ENCODE results near the gene HAUS3.
"Not testable (repeated sequence)": the region's sequence is repeated elsewhere in the genome, so short reads cannot be mapped to it uniquely, and the experiment has no call there.

Gene HAUS3

GRCh38 chr4:2220016-2220630, 21.8 kb downstream of the HAUS3 start:
- DNase-seq (ENCODE audit: low read depth in 2 of 2) = peak; percentile 55 to 61

- no peak for DNase-seq (ENCODE audit: low read depth in 2 of 2)
These were observed 22.6 kb downstream of the HAUS3 start for GRCh38 chr4:2219233-2219760.

GRCh38 chr4:2218436-2218835, 23.5 kb downstream of the HAUS3 start:
- no peak for DNase-seq (ENCODE audit: low read depth in 2 of 2)

- DNase-seq (ENCODE audit: low read depth in 2 of 2) = no peak
These were observed 24.2 kb downstream of the HAUS3 start for GRCh38 chr4:2217726-2218125.

GRCh38 chr4:2212831-2213230, 29.1 kb downstream of the HAUS3 start:
- no peak for DNase-seq (ENCODE audit: low read depth in 2 of 2)

- not testable (repeated sequence) for DNase-seq (ENCODE audit: low read depth in 2 of 2)
These were observed 39.1 kb downstream of the HAUS3 start for GRCh38 chr4:2202789-2203188.

- no peak for DNase-seq (ENCODE audit: low read depth in 2 of 2)
These were observed 47.4 kb downstream of the HAUS3 start for GRCh38 chr4:2194496-2194895.

GRCh38 chr4:2193326-2193725, 48.6 kb downstream of the HAUS3 start:
- no peak for DNase-seq (ENCODE audit: low read depth in 2 of 2)

GRCh38 chr4:2186865-2187172, 55.1 kb downstream of the HAUS3 start:
- DNase-seq (ENCODE audit: low read depth in 2 of 2) = no peak

- no peak for DNase-seq (ENCODE audit: low read depth in 2 of 2)
These were observed 55.6 kb downstream of the HAUS3 start for GRCh38 chr4:2186133-2186864.

- no peak for DNase-seq (ENCODE audit: low read depth in 2 of 2)
These were observed 58.5 kb downstream of the HAUS3 start for GRCh38 chr4:2183394-2183793.

- DNase-seq (ENCODE audit: low read depth in 2 of 2) = no peak
These were observed 58.9 kb downstream of the HAUS3 start for GRCh38 chr4:2182994-2183393.

- DNase-seq (ENCODE audit: low read depth in 2 of 2) = no peak
These were observed 61.5 kb downstream of the HAUS3 start for GRCh38 chr4:2180410-2180809.

GRCh38 chr4:2179717-2180116, 62.2 kb downstream of the HAUS3 start:
- no peak for DNase-seq (ENCODE audit: low read depth in 2 of 2)

- DNase-seq (ENCODE audit: low read depth in 2 of 2) = no peak
These were observed 62.9 kb downstream of the HAUS3 start for GRCh38 chr4:2178986-2179385.
